ENCODE results near the gene MYBPC2. TPM values are rescaled to one million over a fixed set of nuclear protein-coding genes. Genes with fewer than 3 reads are reported as not detected.

Gene MYBPC2
- total RNA-seq, 1 donor from 2014 or later: 9.3 TPM

DNA sequence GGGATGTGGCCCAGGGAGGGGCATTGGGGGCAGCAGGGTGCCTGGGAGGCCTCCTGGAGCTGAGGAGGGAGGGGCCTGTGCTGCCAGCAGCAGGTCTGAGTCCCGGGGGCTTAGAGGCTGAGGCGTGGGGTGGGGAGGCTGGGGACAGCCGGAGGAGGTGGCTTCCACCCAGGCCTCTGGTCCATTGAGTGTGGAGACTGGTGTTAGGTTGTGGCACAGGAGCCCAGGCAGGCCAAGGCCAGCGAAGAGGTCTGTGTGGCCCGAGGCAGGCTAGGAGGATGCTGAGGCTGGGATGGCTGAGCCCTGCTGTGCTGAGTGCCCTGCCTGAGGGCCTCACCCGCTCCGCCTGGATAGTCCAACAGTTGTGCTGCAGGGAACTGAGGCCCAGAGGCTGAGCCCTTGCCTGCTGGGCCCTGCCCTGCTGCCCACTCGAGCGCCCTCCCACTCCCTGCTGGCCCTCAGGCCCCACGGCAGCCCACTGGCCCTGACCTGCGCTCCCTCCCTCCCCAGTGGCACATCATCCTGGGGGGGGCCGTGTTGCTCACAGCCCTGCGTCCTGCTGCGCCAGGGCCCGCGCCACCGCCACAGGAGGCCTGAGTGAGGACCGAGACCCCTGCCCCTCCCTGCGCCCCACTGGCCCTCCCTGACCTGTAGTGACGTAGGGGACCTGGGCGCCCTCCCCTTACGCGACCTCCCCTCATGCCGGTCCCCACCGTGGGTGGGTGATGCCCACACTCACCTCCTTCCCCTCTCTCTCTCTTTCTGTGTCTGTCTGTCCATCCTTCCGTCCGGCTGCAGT is 48.9 kb downstream of the MYBPC2 start:
- no peak for DNase-seq

DNA sequence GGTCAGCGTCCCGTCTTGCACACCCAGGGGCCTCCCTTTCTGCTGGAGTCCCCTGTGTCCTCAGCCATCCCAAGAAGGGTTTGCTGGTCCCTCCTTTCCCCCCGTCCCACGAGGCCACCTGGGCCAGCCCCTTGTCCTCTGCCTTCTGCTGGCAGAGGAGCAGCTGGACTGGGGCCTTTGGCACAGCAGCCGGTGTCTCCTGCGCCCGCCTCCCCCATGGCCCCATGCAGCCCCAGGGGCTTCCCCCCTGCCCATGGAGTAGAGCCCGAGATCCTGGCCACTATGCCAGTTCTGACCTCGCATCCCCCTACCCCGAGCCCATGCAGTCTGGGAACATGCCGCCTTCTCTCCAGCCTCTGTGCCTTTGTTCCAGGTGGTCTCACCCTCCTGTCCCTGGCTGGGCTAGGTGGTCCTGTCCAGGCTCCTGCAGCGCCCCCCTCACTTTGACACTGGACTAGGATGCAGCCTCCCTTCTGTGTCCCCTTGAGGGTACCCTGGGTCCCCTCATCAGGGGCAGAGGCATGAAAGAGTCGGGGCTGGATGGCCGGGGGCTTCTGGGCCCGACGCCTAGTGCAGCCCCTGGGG is 49.7 kb downstream of the MYBPC2 start:
- no peak for DNase-seq

DNA sequence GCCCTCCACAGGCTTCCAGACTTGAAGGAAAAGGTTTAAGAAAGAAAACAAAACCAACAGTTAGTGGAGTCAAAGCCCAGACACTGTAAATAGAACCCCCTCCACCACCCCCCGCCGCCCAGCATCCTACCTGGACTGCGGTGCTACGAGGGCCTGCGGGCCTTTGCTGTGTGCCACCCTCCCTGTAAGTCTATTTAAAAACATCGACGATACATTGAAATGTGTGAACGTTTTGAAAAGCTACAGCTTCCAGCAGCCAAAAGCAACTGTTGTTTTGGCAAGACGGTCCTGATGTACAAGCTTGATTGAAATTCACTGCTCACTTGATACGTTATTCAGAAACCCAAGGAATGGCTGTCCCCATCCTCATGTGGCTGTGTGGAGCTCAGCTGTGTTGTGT is 50.2 kb downstream of the MYBPC2 start:
- DNase-seq: no peak

DNA sequence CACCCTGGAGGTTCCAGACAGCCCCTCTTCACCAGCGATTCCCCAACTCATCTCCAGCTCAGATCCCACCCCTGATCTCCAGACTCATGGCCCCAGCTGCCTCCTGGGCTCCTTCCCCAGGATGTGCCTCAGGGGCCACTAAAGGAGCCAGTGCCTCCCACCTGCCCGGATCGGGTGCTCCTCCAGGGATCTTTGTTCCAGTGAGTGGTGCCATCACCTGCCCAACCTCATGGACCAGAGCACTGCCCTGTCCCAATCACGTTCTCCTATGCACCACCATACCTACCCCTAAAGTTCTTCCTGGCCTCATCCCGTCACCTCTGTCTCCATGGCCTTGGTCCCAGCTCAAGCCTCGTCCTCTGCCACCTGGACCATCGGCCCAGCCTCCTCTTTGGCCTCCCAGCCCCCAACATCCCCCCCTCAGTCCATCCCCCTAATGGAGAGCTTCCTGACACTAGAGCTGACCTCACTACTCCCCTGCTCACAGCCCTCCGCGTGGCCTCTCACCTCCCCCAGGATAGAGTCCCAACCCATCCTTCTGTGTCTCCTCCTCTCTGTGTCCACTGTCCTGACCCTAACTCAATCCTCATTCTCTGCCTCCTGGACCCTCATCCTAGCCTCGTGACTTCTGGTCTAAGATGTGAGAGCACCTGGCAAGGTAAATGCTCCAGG is 52.7 kb downstream of the MYBPC2 start:
- DNase-seq: no peak

DNA sequence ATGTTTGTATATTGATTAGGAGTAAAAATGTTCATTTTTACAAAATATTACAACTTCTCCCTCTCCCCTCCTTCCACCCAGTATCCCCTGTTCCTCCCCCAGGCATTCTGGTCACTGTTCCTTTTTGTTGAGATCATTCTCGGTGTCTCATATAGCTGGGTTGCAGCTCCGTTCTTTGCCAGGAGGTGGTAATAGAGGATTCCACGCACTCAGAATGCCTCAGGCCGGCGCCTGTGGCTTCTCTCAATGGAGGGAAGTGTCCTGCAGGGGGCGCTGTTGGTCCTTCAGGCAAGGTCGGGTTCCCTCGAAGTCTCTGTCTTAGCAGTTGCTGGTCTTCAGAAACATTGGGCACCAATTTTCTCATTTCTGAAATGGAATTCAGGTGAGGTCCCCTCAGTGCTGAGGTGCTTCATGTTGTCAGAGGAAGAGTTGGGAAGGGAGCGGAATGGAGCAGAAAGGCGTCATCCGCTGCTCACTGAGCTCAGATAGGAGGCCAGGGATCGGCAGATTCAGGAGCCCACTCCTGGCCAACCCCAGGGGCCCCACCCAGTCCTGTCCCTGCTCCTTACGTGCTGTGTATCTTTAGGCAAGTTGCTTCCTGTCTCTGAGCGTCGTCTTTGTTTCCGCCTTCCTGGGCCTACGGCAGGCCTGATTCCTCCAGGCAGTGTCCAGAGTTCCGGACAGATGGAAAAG is 54.3 kb downstream of the MYBPC2 start:
- DNase-seq: no peak

DNA sequence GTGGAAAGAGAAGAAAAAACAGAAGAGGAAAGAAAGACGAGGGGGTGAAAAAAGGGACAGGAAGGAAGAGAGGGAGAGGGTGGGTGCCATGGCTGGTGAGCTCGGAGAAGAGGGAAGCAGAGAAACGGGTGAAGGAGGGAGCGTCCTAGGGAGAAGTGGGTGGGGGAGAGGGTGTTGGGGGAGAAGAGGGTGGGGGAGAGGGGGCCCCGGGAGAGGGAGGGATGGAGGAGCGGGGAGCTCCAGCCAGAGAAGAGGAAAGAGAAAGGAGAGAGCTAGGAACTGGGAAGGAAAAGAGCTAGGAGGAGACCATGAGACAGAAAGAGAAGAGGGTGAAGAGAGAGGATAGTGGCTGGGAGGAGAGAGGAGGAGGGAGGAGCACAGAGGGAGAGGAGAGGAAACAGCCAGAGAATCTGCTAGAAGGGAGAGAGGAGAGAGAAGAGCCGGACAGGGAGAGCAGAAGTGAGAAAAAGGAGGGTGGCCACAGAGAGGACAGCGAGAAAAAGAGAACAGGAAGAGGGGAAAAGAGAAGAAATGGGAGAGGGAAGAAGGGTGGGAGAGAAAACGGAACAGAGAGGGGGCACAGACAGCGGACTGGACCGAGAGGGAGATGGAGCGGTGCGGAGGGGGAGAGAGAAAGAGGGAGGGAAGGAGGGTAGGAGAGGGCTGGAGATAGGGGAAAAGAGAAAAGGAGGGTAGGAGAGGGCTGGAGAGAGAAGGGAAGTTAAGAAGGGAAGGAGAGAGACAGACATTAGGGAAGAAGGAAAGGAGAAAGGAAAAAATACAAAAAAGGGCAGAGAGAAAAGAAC is 55.9 kb downstream of the MYBPC2 start:
- DNase-seq: no peak

DNA sequence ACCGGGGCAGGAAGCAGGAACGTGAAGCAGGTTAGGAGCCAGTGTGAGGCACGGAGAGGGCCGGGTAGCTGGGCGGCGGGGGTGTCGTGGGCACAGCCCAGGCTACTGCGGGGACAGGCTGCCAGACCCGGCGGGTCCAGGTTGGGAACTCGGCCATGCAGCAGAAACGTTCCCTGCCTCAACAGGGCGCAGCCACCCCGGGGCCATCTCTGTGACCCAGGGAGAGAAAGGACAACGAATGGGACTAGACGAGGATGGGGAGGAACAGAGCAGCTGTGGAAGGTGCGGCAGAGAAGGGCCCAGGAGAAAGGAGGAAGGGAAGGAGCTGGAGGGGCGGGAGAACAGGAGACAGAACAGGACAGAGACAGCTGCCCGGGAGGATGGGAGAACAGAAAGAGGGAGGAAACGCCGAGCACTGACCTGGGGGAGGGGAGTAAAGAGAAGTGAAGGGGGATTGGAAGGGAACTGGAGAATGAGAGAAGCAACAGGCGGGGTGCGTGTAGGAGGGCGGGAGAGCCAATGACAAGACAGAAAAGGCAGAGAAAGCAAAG is 56.8 kb downstream of the MYBPC2 start:
- DNase-seq: no peak

DNA sequence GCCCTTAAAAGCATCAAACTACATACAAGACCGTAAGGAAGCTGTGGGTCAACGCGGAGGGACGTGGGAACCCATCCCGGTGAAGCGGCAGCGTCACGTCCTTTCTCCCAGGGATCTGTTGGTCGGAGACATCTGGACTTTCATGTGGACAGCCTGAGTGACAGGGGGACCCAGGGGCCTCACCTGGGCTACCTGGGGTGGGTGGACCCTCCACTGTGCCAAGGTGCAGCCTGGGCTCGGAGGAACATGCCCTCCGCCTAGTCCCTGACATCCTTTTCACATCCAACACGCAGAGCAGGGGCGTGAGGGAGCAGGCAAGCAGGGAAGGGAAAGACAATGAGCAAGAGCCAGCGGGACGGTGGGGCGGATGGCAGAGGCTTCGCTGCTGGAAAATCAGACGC is 57.7 kb downstream of the MYBPC2 start:
- DNase-seq: no peak

DNA sequence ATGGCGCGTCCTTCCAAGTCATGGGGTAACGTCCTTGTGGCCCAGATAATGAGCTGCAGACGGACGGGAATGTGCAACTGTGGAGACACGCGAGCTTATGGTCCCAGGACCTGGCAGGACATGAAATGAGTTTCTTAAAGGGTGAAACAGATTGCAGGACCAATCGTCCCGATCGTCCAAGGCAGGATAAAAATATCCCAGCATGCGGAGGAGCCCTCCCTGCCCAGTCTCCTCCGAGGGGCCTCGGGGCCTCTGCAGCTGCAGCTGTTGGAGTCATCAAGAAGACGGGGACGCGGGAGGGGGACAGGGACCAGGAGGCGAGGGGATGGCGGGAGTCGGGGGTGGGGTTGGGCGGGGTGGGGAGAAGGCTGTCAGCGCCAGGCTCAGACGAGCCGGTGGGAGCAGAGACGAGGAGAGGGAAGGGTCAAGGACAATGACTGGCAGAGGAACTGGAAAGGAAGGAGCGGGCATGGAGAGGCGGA is 58.3 kb downstream of the MYBPC2 start:
- DNase-seq: peak; percentile 20

DNA sequence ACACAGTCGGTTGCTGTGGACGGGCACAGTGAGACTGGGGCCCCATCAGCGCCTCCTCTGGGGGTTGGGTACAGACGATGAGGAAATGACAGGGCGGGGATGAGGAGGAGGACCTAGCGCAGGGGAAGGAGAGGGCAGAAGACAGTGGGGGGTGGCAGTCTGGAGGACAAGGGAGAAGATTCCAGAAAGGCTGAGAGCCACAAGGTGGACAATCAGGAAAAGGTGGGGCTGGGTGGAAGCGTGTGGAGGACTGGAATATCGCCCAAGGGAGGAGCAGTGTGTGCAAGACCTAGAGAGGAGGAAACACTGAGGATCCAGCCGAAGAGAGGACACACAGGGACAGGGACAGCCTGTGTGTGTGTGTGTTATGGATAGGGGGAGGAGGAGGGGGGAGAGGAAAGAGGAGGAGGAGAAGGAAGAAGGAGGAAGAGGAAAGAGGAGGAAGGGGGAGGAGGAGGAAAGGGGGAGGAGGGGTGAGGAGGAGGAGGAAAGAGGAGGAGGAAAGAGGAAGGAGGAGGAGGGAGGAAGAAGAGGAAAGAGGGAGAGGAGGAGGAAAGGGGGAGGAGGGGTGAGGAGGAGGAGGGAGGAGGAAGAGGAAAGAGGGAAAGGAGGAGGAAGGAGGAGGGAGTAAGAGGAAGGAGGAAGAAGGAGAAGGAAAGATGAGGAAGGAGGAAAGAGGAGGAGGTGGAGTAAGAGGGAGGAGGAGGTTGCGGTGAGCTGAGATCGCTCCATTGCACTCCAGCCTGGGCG is 59.8 kb downstream of the MYBPC2 start:
- DNase-seq: no peak

DNA sequence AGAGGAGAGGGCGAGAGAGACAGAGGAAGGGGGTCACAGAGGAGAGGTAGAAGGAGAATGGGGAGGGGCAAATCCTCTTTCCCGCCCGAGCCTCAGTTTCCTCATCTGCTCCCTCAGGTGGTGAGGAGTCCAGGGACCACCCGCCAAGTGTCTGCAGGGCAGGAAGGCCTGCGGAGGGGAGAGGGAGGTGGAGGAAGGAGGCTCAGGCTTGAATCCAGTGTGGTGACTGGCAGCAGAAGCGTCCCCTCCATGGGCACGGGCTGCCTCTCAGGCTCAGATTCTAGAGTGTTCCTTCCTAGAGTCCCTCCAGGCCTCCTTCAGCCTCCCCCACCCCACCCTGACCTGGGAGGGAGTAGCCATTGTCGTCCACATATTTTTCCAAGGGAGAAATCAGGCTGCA is 60.5 kb downstream of the MYBPC2 start:
- DNase-seq: no peak

DNA sequence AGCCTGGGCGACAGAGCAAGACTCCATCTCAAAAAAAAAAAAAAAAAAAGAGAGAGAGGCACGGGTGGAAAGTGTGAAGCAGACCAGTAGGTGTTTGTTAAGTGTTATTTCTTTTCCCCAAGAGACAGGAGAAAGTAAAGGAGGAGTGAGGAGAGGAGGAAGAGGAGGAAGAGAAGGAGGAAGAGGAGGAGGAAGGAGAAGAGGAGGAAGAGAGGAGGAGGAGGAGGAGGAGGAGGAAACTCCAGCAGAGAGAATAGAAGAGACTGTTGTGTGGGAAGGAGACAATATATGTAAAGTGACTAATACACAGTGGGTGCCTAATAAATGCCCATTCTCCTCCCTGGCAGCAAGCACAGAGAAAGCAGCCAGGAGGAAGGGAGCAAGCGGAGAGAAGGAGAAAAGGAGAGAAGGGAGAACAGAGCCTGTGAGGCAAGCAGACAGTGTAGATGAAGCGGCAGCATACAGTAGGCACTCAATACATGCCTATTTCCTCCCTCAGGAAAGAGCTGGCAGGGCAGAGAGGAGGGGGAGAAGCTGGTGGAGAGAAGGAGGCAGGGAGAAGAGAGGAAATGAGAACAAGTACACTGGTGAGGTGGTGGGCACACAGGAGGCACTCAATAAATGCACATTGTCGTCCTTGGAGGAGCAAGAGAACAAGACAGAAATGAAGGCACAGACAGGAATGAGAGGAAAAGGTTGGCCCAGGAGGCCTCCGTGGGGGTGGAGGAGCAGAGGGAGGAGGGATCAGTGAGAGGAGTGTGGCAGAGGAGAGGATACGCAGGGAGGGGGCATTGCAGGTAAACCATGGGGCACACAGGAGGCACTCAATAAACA is 61.7 kb downstream of the MYBPC2 start:
- DNase-seq: no peak

DNA sequence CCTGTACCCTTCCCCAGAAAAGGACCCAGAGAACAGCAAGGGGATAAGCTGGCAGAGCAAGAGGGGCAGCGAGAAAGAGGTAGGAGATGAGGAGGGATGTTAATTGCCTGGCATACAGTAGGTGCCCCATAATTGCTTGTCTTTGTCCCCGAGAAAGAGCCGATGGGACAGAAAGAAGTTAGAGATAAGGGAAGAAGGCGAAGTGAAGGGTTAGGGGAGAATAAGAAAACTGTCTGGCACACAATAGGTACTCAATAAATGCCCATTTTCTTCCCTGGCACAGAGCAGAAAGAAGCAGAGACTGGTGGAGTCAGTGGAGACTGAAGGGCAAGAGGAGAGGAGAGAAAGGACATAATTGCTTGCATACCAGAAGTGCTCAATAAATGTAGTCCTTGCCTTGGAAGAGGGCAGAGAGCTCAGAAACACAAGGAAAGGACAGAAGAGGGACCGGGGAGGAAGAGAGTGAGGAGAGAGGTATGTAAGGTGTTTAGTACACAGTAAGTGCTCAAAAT is 62.4 kb downstream of the MYBPC2 start:
- no peak for DNase-seq

DNA sequence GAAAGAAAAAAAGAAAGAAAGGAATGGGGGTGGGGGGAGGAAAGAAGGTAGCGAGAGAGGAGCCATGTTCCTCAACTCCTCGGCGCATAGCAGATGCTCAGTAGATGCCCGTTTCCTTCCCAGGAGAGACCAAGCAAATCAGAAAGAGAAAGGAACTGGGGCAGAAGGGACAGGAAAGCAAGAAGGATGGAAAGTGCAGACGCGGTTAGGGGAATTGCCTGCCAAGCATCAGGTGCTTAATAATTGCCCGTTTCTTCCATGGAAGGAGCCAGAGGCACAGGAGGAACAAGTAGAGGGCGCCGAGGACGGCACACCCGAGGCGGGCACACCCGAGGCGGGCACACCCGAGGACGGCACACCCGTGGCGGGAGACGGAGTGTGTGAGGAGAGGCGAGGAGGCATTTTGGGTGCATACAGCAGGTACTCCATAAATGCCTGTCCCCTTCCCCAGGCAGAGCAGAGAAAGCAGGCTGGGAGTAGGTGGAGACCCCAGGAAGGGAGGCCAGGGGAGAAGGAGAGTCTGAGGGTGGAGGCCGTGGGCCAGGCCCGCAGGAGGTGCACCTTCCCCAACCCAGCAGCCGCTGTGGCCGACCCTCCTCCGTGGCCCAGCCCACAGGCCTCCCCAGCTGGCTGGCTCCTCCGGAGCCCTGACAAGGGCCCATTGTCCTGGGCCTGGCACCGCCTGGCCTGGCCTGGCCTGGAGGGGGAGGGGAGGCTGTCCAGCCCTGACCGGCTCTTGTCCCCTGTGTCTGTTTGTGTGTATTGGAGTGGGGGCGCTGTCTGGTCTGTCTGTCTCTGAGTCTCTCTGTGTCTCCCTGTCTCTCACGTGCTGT is 63.7 kb downstream of the MYBPC2 start:
- DNase-seq: no peak

DNA sequence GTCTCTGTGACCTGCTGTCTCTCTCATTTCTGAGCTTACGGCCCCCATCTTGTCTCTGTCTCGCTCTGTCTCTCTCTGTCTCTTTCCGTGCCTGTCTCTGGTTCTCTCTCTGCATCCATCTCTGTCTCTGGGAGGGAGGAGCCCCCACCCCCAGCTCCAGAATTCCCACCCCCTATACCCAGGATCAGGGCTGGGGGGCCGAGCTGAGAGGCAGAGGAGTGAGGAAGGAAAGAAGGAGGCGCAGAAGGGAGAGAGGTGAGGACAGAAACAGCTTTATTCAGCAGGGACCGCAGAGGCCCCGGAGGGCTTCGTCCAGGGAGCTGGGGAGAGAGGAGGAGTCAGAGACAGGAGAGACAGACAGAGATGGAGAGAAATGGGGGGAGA is 64.3 kb downstream of the MYBPC2 start:
- DNase-seq: no peak

DNA sequence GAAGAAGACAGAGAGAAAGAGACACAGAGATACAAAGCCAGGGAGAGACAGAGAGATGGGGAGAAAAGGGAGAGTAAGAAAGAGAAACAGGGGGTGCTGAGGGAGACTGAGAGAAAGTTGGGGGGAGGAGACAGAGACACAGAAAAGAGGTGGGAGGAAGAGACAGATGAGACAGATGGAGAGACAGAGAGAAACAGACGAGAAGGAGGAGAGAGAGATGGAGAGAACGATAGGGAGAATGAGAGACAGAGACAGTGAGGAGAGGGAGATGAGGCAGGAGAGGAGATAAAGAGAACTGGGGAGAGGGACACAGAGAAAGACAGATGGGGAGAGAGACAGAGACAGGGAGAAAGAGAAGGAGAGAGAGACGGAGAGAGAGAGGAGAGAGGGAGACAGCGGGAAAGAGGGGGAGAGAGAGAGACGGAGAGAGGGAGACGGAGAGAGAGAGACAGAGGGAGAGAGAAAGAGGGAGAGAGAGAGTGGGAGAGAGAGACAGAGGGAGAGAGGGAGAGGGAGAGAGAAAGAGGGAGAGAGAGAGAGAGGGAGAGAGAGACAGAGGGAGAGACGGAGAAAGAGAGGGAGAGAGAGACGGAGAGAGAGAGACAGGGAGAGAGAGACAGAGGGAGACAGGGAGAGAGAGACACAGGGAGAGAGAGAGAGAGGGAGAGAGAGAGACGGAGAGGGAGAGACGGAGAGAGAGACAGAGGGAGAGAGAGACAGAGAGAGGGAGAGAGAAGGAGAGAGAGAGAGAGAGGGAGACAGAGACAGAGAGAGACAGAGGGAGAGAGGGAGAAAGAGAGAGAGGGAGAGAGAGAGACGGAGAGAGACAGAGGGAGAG is 65.7 kb downstream of the MYBPC2 start:
- no peak for DNase-seq

DNA sequence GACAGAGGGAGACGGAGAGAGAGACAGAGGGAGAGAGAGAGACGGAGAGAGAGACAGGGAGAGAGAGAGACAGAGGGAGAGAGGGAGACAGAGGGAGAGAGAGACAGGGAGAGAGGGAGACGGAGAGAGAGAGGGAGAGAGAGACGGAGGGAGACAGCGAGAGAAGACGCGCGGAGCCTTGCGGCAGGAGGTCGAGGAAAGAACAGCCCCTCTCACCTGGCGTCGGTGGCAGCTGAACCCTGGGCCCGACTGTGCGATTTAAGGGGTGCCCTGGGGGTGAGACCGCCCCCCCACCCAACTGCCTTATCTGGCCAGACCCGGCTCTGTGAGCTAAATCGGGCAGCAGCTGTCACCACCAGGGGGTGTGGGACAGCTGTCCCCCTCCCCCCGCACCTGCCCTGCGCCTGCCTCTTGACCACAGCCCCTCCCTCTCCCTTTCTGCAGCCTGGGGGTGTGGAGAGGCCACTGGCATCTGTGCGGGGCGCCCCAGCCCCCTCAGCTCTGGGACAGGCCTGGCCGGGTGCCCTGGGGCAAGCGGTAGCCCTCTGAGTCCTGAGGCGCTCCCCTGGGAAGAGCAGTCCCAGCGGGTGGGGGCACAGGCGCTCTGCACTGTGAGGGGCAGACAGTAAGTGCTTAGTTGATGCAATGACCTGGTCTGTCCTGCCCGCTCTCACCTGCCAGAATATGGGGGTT is 67.5 kb downstream of the MYBPC2 start:
- DNase-seq: no peak
